DMS53 treated with DMSO at 0.1 percent for 48 hours (cell line): ENCODE data around the gene C12orf57.
A peak's percentile ranks its signal among the peaks of the same experiment; 100 is the strongest.
"Not testable (repeated sequence)": the region's sequence is repeated elsewhere in the genome, so short reads cannot be mapped to it uniquely, and the experiment has no call there.

Experiments
- DNase-seq: peaks from one replicate; lab custom pipeline; 2025; ENCODE audit not compliant: unreplicated experiment; lab: John Stamatoyannopoulos, UW

C12orf57 gene

DNA sequence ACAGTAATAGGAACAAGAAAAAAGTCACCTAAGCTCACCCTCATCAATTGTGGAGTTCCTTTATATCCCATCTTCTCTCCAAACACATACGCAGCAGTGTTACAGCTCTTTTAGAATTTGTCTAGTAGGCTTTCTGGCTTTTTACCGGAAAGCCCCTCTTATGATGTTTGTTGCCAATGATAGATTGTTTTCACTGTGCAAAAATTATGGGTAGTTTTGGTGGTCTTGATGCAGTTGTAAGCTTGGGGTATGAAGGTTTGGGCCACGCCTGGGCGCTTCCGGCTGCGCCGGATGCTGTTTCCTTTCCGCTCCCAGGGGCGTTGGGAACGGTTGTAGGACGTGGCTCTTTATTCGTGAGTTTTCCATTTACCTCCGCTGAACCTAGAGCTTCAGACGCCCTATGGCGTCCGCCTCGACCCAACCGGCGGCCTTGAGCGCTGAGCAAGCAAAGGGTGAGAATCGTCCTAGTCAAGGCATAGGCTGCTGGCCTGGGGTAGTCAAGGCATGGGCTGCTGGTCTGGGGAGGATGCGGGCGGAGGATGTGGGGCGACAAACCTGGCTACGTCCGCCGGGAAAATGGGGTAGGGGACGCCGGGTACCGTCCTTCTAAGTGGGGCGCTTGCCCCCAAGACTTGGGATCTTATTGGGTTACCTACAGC is at the start of gene C12orf57, which contains the start of gene RNU7-1:
C12orf57 (plus strand) TSS at position 301 of the 659 bp plus-strand sequence; CDS start at position 401, 100 bp downstream.
RNU7-1 (plus strand) TSS at position 95 of the 659 bp plus-strand sequence.
- peak; percentile 98 for DNase-seq

- no peak for DNase-seq
Measured at GRCh38 chr12:6894321-6894720, 49.5 kb upstream of the C12orf57 start.

- DNase-seq: no peak
Measured at GRCh38 chr12:6896846-6897435, 46.9 kb upstream of the C12orf57 start.

- no peak for DNase-seq
Measured at GRCh38 chr12:6899427-6899826, 44.4 kb upstream of the C12orf57 start.

DNA sequence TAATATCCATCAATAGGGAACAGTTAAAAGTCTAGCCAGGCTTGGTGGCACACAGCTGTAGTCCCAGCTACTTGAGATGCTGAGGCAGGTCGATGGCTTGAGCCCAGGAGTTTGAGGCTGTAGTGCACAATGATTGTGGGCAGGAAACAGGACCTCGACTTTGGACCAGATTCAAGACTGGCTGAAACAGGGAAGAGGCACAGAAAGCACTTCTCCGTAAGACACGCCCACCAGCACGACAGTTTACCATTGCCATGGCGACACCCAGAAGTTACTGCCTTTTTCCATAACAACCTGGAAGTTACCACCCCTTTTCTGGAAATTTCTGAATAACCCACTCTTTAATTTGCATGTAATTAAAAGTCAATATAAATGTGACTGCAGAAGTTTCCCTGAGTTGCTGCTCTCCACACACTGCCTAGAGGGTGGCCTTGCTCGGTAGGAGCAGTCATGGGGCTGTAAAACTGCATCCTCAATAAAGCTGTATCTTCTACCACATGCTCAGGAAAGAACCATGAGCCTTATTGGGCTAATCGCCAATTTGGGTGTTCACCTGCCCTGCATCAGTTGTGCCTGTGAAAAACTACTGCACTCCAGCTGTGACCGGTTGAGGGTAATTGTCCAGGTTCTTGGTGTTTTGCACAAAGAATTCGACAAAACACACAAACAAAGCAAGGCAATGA is 43.8 kb upstream of the C12orf57 start:
- no peak for DNase-seq

GRCh38 chr12:6902448-6902847 is 41.4 kb upstream of the C12orf57 start:
- no peak for DNase-seq

DNA sequence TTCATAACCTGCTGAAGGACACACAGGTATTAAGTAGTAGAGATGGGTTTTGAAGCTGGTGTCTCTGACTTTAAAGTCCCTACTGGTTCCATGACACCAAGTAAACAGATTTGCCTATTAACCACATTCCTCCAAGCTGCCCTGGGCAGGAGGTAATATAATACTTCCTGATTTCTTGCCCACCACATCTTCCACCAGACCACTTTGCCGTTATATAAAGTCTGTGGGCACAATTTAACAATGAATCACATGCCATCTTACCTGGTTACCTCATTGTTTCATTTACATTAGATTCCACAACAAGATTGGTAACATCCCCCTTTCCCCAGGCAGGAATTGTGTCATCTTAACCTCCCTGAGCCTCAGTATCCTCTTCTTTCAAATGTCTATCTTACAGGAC is 40.1 kb upstream of the C12orf57 start:
- DNase-seq: no peak

GRCh38 chr12:6904280-6905276 is 39.2 kb upstream of the C12orf57 start, which contains the start of gene LRRC23:
Gene LRRC23, plus strand, starts transcription at chr12:6904822. Its CDS starts 812 bp downstream, at chr12:6905634.
- peak; percentile 99 for DNase-seq

GRCh38 chr12:6905414-6906040 is 38.3 kb upstream of the C12orf57 start:
- no peak for DNase-seq

DNA sequence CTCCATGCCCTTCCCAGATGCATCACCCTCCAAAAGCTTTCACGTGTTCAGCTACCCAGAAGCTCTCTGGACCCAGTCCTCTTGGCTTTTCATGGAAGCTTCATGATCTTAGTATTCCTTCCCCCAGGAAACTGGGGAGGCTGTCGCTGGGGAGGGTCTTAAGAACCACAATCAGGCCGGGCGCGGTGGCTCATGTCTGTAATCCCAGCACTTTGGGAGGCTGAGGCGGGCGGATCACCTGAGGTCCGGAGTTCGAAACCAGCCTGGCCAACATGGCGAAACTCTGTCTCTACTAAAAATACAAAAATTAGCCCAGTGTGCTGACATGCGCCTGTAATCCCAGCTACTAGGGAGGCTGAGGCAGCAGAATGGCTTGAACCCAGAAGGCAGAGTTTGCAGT is 35.7 kb upstream of the C12orf57 start:
- not testable (repeated sequence) for DNase-seq

- no peak for DNase-seq
Measured at GRCh38 chr12:6909421-6910145, 34.2 kb upstream of the C12orf57 start.

DNA sequence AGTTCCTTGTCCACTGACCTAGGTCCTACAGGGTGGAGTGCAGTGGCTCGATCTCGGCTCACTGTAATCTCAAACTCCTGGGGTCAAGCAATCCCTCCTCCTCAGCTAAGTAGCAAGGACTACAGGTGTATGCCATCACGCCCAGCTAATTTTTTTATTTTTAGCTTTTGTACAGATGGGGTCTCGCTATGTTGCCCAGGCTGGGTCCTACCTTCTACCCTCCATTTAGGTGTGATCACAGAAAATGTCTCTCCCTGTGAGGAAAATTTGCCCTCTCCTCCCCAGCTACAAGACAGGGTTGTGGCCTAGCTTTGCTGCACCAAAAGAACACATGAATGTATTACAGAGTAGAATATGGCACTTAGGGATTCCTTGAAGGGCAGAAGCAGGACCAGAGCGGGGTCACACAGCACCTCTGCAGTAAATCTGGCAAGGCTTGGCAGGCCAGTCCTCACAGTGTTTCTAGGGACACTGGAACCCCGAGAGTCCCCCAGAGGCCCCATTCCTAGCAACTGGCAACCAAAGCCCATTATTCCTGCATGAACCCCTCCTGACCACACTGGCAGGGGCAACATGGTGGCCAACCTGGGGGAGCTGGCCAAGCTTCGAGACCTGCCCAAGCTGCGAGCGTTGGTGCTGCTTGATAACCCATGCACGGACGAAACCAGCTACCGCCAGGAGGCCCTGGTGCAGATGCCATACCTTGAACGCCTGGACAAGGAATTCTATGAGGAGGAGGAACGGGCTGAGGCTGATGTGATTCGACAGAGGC is 31.5 kb upstream of the C12orf57 start:
- DNase-seq: no peak

- peak; percentile 58 for DNase-seq
Measured at GRCh38 chr12:6914246-6914946, 29.4 kb upstream of the C12orf57 start, which contains the start of gene ENO2. Gene ENO2, plus strand, starts transcription at chr12:6914580. Its CDS starts 1,253 bp downstream, at chr12:6915833.

DNA sequence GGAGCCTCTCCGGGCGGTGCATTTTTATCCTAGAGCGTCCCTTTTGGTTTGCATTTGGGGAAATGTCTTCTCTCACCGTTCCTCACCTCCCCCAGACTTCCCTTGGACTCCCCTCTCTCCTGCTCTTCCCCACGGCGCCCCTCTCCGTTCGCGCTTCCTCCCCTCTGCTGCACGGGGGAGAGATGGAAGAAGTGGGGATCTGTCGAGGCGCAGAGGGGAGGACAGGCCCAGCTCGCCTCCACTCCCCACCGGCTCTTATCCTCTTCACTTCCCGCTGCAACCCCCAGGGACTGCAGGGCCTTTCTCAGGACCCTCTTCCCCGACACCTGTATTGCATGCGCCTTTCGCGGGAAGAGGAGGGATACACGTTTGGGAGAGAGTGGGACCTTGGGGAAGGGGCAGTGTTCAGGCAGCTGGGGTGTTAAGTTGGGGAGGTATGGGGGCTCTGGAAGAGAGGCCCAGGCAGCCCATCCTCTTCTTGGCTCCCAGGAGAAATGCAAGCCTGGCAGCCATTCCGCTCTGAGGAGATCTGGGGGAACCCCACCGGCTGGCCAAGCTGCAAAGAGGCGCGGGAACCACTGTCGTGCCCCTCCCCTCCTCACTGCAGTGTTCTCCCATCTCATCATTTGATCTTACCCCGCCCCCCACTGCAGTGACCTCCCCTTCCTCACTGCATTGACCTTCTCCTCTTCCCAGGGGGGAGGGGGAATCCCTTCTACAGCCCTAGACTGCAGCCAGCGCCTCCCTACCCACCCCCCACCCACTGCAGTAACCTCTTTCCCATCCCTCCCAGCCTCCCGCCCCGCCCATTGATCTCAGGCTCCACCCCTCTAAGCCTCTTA is 28.7 kb upstream of the C12orf57 start:
- no peak for DNase-seq

DNA sequence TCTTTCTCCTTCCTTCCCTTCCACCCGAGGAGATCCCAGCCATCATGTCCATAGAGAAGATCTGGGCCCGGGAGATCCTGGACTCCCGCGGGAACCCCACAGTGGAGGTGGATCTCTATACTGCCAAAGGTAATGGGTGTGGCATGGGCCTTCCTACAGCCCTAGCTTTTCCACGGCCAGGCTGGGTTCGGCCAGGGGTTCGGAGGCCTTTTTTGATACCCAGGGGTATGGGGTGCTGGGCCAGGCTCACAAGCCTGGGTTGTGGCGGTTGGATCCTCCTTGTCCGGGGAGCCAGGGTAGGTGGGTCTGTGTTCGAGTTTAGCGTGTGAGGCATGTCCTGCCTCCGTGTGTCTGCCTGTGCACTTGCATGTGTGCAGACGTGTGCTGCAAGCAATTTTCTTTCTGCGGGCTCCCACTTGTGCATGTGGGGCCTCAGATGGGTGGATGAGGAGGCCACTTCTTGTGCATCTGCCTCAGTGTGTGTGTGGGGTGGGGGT is 28.0 kb upstream of the C12orf57 start:
- DNase-seq: no peak

DNA sequence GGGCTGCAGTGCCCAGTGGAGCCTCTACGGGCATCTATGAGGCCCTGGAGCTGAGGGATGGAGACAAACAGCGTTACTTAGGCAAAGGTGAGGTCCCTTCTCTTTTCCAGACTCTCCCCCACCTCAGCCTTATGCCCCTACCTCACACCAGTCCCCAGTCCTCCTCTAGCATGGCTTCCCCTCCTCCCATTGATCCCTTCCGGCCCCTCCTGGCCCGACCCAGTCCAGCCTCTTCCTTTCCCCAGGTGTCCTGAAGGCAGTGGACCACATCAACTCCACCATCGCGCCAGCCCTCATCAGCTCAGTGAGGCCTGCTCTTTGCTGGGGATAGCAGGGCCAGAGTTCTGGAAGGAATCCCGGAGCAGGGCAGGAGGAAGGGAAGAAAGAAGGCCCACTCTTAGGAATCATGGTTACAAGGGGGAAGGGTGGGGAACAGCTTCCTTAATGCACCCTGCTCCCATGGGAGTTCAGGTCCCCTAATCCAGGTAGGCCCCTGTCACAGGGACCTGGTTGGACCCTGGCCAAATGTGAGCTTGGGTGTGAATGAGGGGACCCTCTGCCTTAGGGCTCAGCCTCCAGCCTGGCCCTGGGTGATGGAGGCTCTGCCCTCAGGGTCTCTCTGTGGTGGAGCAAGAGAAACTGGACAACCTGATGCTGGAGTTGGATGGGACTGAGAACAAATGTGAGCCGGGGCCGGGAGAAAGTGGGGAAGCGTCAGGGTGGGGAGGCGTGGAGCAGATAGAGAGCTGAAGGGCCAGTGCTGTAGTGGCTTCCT is 27.2 kb upstream of the C12orf57 start:
- no peak for DNase-seq
